SW480 (cell line): ENCODE data around the gene GRIA4.
A peak's percentile ranks its signal among the peaks of the same experiment; 100 is the strongest.

Source experiments
- DNase-seq: peaks from one replicate; pipeline ENCODE4 v3.0.0-alpha.2; 2016; ENCODE audit warnings: low spot score

The GRIA4 gene

GRCh38 chr11:105923252-105923651, 313.4 kb downstream of the GRIA4 start:
- DNase-seq, result no peak

- no peak for DNase-seq
Observed at GRCh38 chr11:105923807-105924206, 313.9 kb downstream of the GRIA4 start.

- no peak for DNase-seq
Observed at GRCh38 chr11:105929084-105929955, 319.4 kb downstream of the GRIA4 start.

GRCh38 chr11:105933695-105934094, 323.8 kb downstream of the GRIA4 start:
- no peak for DNase-seq

DNA sequence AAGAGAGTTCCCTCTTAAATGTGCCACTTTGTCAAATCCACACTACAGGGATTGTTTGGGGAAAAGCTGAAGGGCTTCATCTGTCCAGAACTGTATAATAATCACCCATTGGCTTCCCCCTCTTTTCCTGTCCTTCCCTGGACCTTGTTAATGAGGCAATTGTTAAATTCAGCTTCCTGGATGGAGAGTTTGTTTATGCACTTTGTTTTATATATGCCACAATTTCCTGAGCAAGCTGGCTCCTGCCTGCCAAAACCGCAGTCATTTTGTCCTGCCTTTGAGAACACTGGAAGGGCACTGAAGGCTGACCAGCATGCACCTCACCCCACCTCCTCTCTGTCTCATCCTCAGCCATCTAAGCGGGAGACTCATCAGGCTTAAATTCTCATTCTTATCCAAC, 325.9 kb downstream of the GRIA4 start:
- peak; percentile 87 for DNase-seq

DNA sequence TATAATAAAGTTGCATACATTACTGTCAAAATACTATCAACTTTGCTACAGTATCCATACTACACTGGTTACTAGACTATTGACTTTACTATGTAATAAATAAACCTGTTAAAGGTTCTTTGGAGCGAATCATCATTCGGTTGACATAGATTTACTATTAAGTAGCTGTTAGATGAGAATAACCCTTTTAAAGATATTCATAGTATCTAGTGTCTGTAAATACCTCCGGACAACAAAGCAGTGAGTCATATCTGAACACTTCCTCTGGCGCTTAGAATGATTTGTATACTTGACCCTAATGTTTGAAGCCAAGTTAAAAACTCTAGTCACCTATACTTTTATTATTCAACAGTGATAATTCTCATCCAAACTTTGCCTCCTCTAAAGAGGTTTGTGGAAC, 327.5 kb downstream of the GRIA4 start:
- peak; percentile 78 for DNase-seq

DNA sequence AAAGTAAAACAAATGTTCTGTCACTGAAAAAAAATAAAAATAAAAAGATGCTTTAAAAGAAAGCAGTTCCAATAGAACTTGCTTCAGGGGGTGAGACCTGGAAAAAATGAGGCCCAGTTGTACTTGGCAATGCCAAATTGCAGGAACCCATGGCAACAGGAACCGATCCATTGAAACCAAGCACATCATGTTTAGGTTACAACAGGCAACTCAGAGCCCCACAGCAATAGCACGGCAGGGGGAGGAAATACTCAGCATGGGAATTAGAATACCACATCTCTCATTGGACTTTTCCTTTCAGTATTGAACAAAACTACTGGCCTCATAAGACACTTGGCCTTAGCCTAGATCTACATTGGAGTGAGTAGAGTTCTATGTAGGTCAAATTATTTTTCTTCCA, 327.9 kb downstream of the GRIA4 start:
- DNase-seq, result peak; percentile 29

GRCh38 chr11:105942921-105943320, 333.0 kb downstream of the GRIA4 start:
- no peak for DNase-seq

DNA sequence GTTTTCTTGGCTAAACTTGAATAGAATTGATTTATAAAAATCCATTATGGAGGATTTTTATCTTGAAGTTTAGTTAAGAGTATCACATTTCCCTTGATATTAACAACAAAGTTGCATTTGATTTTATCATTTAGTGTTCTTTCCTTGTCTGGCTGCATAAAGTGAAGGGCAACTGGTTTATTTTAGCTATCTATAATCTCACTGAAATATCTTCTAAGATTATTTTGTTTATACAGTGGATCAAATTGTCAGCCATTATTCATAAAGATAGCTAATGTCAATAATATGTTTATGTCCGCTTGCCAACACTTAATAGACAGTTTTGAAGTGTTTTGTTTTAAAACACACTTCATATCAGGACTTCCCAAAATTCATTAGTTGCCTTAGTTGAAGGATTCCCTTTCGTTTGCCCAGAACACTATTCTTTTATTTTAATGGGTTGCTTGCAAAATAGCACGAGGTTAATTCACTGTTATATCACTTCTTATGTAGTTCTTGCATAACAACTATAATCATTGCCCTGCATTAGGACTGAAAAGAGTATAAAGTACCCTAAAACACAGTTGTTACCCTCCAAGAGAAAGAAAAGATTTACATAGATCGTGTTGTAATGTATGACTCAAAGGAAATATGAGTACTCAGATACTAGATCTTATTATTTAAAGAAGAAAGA, 339.2 kb downstream of the GRIA4 start:
- DNase-seq, result no peak

GRCh38 chr11:105953886-105954285, 344.0 kb downstream of the GRIA4 start:
- DNase-seq, result no peak

GRCh38 chr11:105960252-105961245, 350.7 kb downstream of the GRIA4 start:
- no peak for DNase-seq

DNA sequence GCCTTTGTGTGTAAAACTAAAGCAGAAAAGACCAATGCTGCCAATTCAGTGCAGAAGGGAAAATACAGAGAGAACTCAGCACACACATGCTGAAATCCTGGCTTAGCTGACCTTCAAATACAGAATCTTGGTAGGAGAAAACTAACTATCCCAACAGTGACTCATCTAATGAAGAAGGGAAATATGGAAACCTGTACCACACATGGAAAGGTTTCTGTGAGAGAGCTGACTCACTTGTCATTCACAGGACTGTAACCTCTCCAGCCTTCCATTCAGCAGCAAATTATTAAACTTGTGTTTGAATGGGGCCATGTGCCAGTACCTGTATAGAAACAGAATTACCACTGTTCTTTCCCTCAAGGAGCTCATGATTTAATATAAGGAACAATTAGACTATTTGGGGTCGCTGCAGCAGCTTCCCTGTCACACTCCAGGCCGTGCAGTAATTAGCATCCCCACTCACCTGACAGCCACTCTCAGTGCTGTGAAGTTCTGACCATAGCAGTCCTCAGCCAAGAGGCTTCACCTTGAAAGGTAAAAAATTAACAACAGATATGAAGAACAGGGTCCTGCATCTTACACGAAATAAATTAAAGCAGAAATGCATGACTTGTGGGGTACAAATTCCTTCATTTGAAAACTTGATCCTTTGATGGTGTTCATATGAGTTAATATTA, 358.3 kb downstream of the GRIA4 start:
- DNase-seq, result peak; percentile 38

GRCh38 chr11:105969756-105970155, 359.9 kb downstream of the GRIA4 start:
- no peak for DNase-seq

DNA sequence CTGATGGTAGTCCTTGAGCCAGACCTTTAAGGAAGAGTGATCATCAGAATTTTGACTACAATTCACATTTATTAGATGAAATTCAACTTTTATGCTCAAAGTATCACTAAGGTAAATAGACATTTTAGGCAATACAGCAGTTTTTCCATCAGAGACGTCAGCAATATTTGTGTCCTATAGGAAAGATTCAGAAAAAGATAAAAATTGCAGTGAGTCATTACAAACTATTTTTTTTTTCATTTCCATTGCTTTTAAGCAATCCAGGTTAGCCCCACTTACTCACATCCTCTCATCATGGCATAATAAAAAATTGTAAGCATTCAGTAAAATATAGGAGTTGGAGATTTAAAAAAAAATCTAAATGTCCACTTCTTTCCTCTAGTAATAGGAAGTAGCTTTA, 365.3 kb downstream of the GRIA4 start:
- DNase-seq, result no peak

DNA sequence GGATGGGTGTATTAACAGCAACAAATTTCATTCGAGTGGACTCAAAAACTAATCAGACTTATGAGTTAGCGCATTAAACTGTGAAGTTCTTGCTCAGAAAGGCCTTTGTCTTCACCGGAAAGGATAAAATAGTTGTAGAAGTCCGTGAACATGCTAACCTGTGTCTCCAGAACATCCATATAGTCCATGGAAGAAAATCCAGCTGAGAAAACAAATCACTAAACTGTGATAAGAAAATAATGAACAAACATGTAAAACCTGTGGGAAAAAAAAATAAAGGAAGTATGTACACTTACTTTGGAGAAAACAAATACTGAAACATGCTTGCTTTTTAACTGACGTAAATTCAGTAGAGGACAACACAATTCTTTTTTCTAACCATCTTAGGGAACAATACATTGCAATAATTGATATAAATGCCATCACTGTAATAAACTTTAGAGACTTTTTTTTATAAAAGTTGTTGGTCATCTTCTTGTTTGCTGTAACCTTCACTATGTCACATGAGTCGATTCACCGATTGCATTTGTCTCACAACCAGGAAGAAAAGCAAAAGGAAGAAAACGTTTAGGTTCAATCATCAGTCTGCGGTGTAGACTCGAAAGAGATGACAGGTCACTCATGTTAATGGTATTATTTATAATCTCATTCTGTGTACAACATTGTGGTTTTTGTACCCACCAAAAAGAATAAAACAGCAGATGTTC, 370.3 kb downstream of the GRIA4 start:
- no peak for DNase-seq

- DNase-seq, result no peak
Observed at GRCh38 chr11:105986554-105986953, 376.7 kb downstream of the GRIA4 start.

GRCh38 chr11:105988197-105988596, 378.3 kb downstream of the GRIA4 start:
- no peak for DNase-seq

DNA sequence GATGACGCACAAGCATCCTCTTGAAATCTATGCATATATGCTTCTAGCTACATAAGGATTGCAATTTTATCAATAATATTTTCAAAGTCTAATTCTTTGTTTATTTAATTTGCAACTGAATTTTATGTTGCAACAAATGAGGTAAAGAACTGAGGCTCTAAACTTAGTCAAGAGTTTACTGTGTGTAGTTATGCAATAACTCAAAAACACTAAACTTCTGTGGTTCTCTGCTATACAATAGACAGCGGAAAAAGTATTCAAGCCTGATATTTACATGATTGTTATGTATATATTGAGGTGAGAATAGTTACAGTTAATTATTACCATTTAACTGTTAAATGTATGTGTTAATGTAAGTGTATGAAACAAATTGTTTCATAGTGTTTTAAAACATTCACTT, 379.3 kb downstream of the GRIA4 start:
- no peak for DNase-seq

DNA sequence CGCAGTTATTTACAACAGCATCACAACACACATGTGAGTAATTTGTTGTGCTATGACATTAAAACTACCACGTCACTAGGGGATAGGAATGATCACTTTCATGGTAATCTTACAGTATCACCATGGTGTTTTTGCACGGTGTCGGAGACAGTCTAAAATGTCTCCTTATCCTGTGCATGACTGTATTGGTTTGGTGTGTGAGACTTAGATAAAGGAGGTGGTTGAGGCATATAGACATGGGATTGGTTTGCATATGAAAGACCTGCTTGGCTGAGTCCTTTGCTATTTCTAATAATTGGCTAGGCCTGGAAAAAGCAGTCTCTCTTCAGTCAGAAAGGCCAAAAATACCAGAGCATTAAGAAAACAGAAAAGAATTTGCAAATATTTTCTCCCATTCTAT, 382.0 kb downstream of the GRIA4 start:
- DNase-seq, result no peak

DNA sequence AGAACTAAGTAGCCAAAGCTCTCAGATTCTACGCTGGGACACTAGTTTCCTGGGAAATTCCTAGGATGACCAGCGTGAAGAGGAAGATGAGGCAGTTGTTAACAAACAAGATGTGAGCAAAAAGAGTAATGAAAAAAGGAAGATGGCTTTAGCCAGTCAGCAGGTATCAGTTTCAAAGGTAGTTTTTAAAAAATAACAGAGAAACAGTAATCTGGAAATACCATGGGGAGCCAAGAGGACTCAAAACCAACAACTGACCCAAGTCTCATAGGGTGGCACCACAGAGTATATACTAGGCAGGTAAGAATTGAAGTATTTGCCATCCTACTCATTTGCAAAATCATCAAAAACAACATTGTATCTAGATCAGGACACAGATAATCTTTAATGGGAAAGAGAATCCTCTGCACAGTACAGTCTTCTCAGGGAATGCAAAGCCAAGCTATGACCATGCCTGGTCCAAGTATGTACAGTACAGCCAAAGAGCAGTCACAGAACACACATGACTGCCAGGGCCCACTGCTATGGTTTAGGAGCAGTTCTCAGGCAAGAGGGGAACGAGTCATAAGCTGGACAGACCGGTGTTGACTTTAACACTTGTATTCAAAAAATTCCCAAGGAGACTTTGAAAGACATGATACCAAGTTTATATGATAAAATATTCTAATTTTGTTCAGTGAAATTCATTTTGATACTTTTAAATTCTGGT, 391.6 kb downstream of the GRIA4 start:
- no peak for DNase-seq
